ENCODE results near the gene TUBGCP2.

The TUBGCP2 gene

DNA sequence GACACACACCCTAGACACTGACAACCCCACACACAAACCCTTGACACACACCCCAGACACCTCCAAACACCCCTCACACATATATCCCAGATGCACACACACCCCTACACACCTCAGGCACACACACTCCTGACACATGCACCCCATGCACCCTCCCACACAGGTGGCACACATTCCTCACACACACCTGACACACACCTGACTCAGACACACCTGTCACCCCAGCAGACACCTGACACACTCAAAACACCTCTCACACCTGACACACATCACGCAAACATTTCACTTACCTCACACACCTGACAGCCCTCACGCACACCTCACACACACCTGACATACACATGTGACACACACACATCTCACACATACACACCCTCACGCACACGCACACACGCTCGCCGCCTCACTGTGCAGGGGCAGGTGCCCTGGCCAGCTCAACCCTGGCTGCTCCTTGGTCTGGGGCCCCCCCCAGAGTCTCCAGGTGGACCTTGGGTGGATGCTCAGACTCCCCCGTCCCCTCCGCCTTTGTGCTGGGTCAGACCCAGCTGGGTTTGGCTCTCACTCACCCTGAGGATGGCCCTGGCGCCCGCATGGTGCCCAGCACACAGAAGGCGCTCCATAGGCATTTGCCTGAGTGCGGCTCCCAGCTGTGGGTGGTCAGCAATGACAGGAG is 31.2 kb upstream of the TUBGCP2 start:
- DNase-seq (ENCODE audit: low read depth) = no peak
- no peak overlapping the region for H3K4me3 ChIP-seq (ENCODE audit: low read depth, low read length)
- TF ChIP-seq, protein P1, sequence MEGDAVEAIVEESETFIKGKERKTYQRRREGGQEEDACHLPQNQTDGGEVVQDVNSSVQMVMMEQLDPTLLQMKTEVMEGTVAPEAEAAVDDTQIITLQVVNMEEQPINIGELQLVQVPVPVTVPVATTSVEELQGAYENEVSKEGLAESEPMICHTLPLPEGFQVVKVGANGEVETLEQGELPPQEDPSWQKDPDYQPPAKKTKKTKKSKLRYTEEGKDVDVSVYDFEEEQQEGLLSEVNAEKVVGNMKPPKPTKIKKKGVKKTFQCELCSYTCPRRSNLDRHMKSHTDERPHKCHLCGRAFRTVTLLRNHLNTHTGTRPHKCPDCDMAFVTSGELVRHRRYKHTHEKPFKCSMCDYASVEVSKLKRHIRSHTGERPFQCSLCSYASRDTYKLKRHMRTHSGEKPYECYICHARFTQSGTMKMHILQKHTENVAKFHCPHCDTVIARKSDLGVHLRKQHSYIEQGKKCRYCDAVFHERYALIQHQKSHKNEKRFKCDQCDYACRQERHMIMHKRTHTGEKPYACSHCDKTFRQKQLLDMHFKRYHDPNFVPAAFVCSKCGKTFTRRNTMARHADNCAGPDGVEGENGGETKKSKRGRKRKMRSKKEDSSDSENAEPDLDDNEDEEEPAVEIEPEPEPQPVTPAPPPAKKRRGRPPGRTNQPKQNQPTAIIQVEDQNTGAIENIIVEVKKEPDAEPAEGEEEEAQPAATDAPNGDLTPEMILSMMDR (IDR thresholded peaks at IDR 0.05; ENCODE audit: control insufficient read depth, extremely low read depth, insufficient read depth) = no peak

GRCh38 chr10:133338080-133339071 is 29.7 kb upstream of the TUBGCP2 start:
- no peak overlapping the region for H3K4me3 ChIP-seq (ENCODE audit: low read depth, low read length)
- TF ChIP-seq, protein P1 (IDR thresholded peaks at IDR 0.05; ENCODE audit: control insufficient read depth, extremely low read depth, insufficient read depth) = no peak
- DNase-seq (ENCODE audit: low read depth) = no peak

DNA sequence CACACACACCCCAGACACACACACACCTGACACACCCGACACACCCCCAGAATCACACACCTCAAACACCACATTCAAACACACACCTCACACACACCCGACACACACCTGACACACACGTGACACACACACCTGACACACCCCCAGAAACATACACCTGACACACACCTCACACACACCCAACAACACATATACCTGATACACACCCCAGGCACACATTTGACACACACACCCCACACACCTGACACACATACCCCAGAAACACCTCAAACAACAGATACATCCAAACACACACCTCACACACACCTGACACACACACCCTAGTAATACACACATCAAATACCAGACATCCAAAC is 28.7 kb upstream of the TUBGCP2 start:
- TF ChIP-seq, protein P1 (IDR thresholded peaks at IDR 0.05; ENCODE audit: control insufficient read depth, extremely low read depth, insufficient read depth) = no peak
- no peak for DNase-seq (ENCODE audit: low read depth)
- H3K4me3 ChIP-seq (ENCODE audit: low read depth, low read length) = no peak overlapping the region

DNA sequence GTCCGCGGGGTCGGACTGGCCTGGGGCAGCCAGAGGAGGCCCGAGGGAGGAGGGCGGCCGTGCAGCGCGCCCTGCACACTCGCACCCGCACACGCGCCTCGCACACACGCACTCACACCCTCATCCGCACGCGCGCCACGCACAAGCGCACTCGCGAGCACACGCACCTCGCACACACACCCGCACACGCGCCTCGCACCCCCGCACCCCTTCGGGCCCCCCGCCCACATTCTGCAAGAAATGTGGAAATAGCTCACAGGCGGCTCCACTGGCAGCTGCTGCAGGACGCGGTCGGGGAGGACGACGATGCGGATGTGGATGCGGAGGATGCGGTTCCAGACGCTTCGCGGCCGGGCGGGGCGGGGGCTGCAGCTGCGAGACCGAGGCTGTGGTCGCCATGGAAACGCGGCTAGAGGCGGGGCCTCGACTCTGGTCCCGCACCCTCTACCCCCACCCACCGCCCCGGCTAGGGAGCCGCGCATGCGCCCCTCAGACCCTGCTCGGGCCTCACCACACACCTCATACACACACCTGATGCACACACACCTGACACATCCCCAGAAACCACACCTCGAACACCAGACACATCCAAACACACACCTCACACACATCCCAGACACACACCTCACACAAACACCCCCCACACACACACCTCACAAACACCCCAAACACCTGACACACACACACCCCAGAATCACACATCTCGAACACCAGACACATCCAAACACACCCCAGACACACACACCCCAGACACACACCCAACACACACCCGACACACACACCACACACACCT is 28.1 kb upstream of the TUBGCP2 start, which contains the start of gene CALY:
Gene CALY, minus strand, starts transcription at position 320 of the 793 bp plus-strand sequence. CDS start 7,907 bp downstream, outside the sequence.
- H3K4me3 ChIP-seq (ENCODE audit: low read depth, low read length) = no peak within 1 kb of the TSS
- TF ChIP-seq, protein P1 (IDR thresholded peaks at IDR 0.05; ENCODE audit: control insufficient read depth, extremely low read depth, insufficient read depth) = no peak
- no peak for DNase-seq (ENCODE audit: low read depth)

- H3K4me3 ChIP-seq (ENCODE audit: low read depth, low read length) = no peak overlapping the region
- DNase-seq (ENCODE audit: low read depth) = no peak
- TF ChIP-seq, protein P1 (IDR thresholded peaks at IDR 0.05; ENCODE audit: control insufficient read depth, extremely low read depth, insufficient read depth) = no peak
Observed at GRCh38 chr10:133336118-133336576, 27.5 kb upstream of the TUBGCP2 start.
